CD14-positive monocyte (primary cell): ENCODE results near the gene LUZP1. TPM values are rescaled to one million over a fixed set of nuclear protein-coding genes. Genes with fewer than 3 reads are reported as not detected.

ENCODE experiments used
- DNase-seq, 3 donors: peaks; one replicate each; pipeline ENCODE4 v3.0.0-alpha.2; 2011 to 2022
- H2AFZ ChIP-seq: 2 replicates; pipeline ENCODE4 v1.6.0; 2012; ENCODE audit warnings: mild to moderate bottlenecking, low read depth, low read length, inconsistent platforms; ENCODE audit not compliant: insufficient read depth, poor library complexity, severe bottlenecking
- H3K27ac ChIP-seq, 2 donors: 1 replicate in 1 of 2; 2 replicates in 1 of 2; pipeline ENCODE4 v1.5.1; 2012 to 2013; ENCODE audit warnings: low read length in 2 of 2, control low read depth in 1 of 2, inconsistent platforms in 1 of 2, low read depth in 1 of 2, mild to moderate bottlenecking in 1 of 2
- H3K27me3 ChIP-seq, 2 donors: one replicate each; pipeline versions ENCODE4 v1.6.0 to v1.6.1; 2011 to 2013; ENCODE audit warnings: low read length in 2 of 2; ENCODE audit not compliant: control insufficient read depth in 2 of 2, insufficient read depth in 2 of 2
- H3K36me3 ChIP-seq, 2 donors: replicated peaks in 1 of 2; 1 replicate in 1 of 2; 2 replicates in 1 of 2; pipeline versions ENCODE4 v1.5.1 to v1.6.1; 2012 to 2013; ENCODE audit warnings: low read length in 2 of 2, control low read depth in 1 of 2, inconsistent platforms in 1 of 2, mild to moderate bottlenecking in 1 of 2; ENCODE audit not compliant: insufficient read depth in 2 of 2, control insufficient read depth in 1 of 2
- H3K4me1 ChIP-seq, 2 donors: 1 replicate in 1 of 2; 2 replicates in 1 of 2; pipeline versions ENCODE4 v1.5.1 to v1.6.1; 2012 to 2013; ENCODE audit warnings: low read length in 2 of 2, control low read depth in 1 of 2, inconsistent platforms in 1 of 2, mild to moderate bottlenecking in 1 of 2, moderate library complexity in 1 of 2; ENCODE audit not compliant: insufficient read depth in 2 of 2, control insufficient read depth in 1 of 2
- H3K4me2 ChIP-seq: replicated peaks from 2 replicates; pipeline ENCODE3; 2012; ENCODE audit warnings: low read length, moderate library complexity, mild to moderate bottlenecking; ENCODE audit not compliant: poor library complexity, severe bottlenecking; ENCODE audit errors: extremely low read depth
- H3K4me3 ChIP-seq, 3 experiments: fragments of 200-600 bp in 1 of 3; sonication (generic) in 1 of 3; replicated peaks in 1 of 3; 1 replicate in 2 of 3; 2 replicates in 1 of 3; pipeline ENCODE4 v1.5.1; 2011 to 2013; ENCODE audit warnings: low read length in 3 of 3, mild to moderate bottlenecking in 3 of 3, control low read depth in 2 of 3, low read depth in 2 of 3, inconsistent platforms in 1 of 3, moderate library complexity in 1 of 3
- H3K79me2 ChIP-seq: 2 replicates; pipeline ENCODE4 v1.6.0; 2012; ENCODE audit warnings: mild to moderate bottlenecking, control low read depth, inconsistent platforms, low read length, moderate library complexity; ENCODE audit not compliant: insufficient read depth
- H3K9ac ChIP-seq: 2 replicates; pipeline ENCODE4 v1.6.0; 2017; ENCODE audit warnings: low read length, mild to moderate bottlenecking; ENCODE audit not compliant: insufficient read depth, poor library complexity, severe bottlenecking
- H3K9me3 ChIP-seq, 2 donors: replicated peaks in 1 of 2; 1 replicate in 1 of 2; 2 replicates in 1 of 2; pipeline versions ENCODE4 v1.5.1 to v1.6.1; 2012 to 2013; ENCODE audit warnings: low read length in 2 of 2, control low read depth in 1 of 2; ENCODE audit not compliant: control insufficient read depth in 1 of 2, insufficient read depth in 1 of 2
- H4K20me1 ChIP-seq: 2 replicates; pipeline ENCODE4 v1.6.0; 2012; ENCODE audit warnings: mild to moderate bottlenecking, low read length, control low read depth, moderate library complexity; ENCODE audit not compliant: insufficient read depth
- H3K27ac Mint-ChIP-seq, 7 donors: one replicate each; pipeline ENCODE4 v1.8.0; 2020; ENCODE audit warnings: mild to moderate bottlenecking in 7 of 7, mixed read lengths in 7 of 7, moderate library complexity in 6 of 7, inconsistent platforms in 2 of 7
- H3K27me3 Mint-ChIP-seq, 3 donors: one replicate each; pipeline ENCODE4 v1.8.0; 2021 to 2022; ENCODE audit warnings: low read depth in 3 of 3, mild to moderate bottlenecking in 3 of 3, mixed read lengths in 3 of 3, moderate library complexity in 3 of 3, inconsistent platforms in 1 of 3
- H3K36me3 Mint-ChIP-seq, 2 donors: one replicate each; pipeline ENCODE4 v1.8.0; 2020; ENCODE audit warnings: mixed read lengths in 2 of 2, inconsistent platforms in 1 of 2, mild to moderate bottlenecking in 1 of 2
- H3K4me1 Mint-ChIP-seq: one replicate; pipeline ENCODE4 v1.8.0; 2020; ENCODE audit warnings: mild to moderate bottlenecking, mixed read lengths
- H3K4me3 Mint-ChIP-seq, 2 donors: one replicate each; pipeline ENCODE4 v1.8.0; 2020; ENCODE audit warnings: mild to moderate bottlenecking in 2 of 2, mixed read lengths in 2 of 2, moderate library complexity in 1 of 2
- H3K9me3 Mint-ChIP-seq, 7 donors: one replicate each; pipeline ENCODE4 v1.8.0; 2020 to 2022; ENCODE audit warnings: mixed read lengths in 7 of 7, mild to moderate bottlenecking in 6 of 7, moderate library complexity in 6 of 7, inconsistent platforms in 2 of 7
- WGBS: methylation state at CpG from one replicate; pipeline ENCODE4 v1.1.5; 2013; ENCODE audit warnings: missing lambda C conversion rate; ENCODE audit not compliant: insufficient coverage; 5-methylcytosine and 5-hydroxymethylcytosine counted together
- intact Hi-C, 2 donors: fragments of 100-400 bp; cut with micrococcal nuclease; formaldehyde crosslinking; loops; one replicate each; pipeline versions ENCODE4 v1.15.0 to v1.15.1; 2023
- polyA plus RNA-seq, 3 donors: library from polyadenylated mRNA; depleted of rRNA in 1 of 3; unstranded in 2 of 3; stranded (reverse) in 1 of 3; fragments of 300-500 nt in 2 of 3; fragments of >200 nt in 1 of 3; fragmentation: Illumina TruSeq in 2 of 3; gene quantifications; 1 replicate in 2 of 3; 2 replicates in 1 of 3; pipeline ENCODE4 v1.2.3, GENCODE V29; 2012 to 2021
- TF ChIP-seq, protein P1 (sequence below): fragments of 200-600 bp; IDR thresholded peaks from one replicate; pipeline ENCODE4 v1.8.0; 2022; ENCODE audit warnings: antibody characterized with exemption, mild to moderate bottlenecking

Gene LUZP1
- polyA plus RNA-seq, 3 donors: 4.4 to 8.7 (median 5.8) TPM

GRCh38 chr1:23103001-23103889, 65.4 kb downstream of the LUZP1 start:
- Mint-ChIP-seq H3K4me1 (peaks cover 37% of the 10 kb centered on the region), H3K27ac (peak overlapping the region in 4 of 7 donors; percentile 66 to 88 (median 82)), H3K27me3 (peaks cover 0 to 3% (median 0%) of the 10 kb centered on the region in 3 donors), H3K36me3 (peaks cover 19 to 29% of the 10 kb centered on the region in 2 donors), H3K4me3 (no peak overlapping the region), H3K9me3 (no peaks in the 10 kb centered on the region)
- TF ChIP-seq, protein P1, sequence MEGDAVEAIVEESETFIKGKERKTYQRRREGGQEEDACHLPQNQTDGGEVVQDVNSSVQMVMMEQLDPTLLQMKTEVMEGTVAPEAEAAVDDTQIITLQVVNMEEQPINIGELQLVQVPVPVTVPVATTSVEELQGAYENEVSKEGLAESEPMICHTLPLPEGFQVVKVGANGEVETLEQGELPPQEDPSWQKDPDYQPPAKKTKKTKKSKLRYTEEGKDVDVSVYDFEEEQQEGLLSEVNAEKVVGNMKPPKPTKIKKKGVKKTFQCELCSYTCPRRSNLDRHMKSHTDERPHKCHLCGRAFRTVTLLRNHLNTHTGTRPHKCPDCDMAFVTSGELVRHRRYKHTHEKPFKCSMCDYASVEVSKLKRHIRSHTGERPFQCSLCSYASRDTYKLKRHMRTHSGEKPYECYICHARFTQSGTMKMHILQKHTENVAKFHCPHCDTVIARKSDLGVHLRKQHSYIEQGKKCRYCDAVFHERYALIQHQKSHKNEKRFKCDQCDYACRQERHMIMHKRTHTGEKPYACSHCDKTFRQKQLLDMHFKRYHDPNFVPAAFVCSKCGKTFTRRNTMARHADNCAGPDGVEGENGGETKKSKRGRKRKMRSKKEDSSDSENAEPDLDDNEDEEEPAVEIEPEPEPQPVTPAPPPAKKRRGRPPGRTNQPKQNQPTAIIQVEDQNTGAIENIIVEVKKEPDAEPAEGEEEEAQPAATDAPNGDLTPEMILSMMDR: no peak
- Histone ChIP-seq H3K27me3 (no peaks in the 10 kb centered on the region), H3K9ac (no peak overlapping the region), H3K36me3 (peaks cover 5 to 31% of the 10 kb centered on the region in 2 donors), H3K4me1 (peaks cover 27 to 40% of the 10 kb centered on the region in 2 donors), H4K20me1 (peaks cover 14% of the 10 kb centered on the region), H3K79me2 (no peaks in the 10 kb centered on the region), H3K4me2 (peak overlapping the region; percentile 14), H3K9me3 (no peaks in the 10 kb centered on the region), H3K4me3 (no peak overlapping the region), H2AFZ (no peak overlapping the region), H3K27ac (peak overlapping the region in 1 of 2 donors; percentile 39)
- WGBS: 65% methylated on average over 4 of the region's 10 CpGs
- DNase-seq: peak; percentile 29 to 51 (median 36)
- intact Hi-C loops: no loop called here

DNA sequence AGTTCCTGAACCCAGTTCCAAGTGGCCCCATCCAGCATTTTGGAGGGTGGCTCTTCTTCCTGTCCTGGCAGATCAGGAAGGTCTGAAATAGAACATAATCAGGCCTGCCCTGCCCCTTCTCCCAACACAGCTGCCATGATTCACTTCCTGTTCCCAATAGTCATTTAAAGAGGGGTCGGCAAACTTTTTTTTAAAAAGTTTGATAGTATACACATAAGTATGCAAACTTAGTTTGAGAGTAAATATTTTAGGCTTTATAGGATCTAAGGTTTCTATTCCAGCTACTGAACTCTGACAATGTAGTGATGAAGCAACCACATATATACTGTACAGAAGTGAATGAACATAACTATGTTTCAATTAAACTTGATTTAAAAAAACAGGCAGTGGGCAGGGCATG, 66.4 kb downstream of the LUZP1 start:
- Histone ChIP-seq H2AFZ (no peak overlapping the region), H4K20me1 (peaks cover 14% of the 10 kb centered on the region), H3K27me3 (no peaks in the 10 kb centered on the region), H3K9me3 (no peaks in the 10 kb centered on the region), H3K4me2 (no peak overlapping the region), H3K36me3 (peaks cover 0 to 21% of the 10 kb centered on the region in 2 donors), H3K9ac (no peak overlapping the region), H3K79me2 (no peaks in the 10 kb centered on the region), H3K27ac (no peak overlapping the region), H3K4me3 (no peak overlapping the region), H3K4me1 (peaks cover 27 to 40% of the 10 kb centered on the region in 2 donors)
- intact Hi-C loops: no loop called here
- no CpG with 5 or more reads among the region's 1 CpG for WGBS
- Mint-ChIP-seq H3K27ac (peak overlapping the region in 3 of 7 donors; percentile 15 to 80 (median 61)), H3K9me3 (no peaks in the 10 kb centered on the region), H3K4me1 (peaks cover 37% of the 10 kb centered on the region), H3K36me3 (peaks cover 13 to 22% of the 10 kb centered on the region in 2 donors), H3K4me3 (no peak overlapping the region), H3K27me3 (peaks cover 0 to 3% (median 0%) of the 10 kb centered on the region in 3 donors)
- TF ChIP-seq, protein P1: no peak
- DNase-seq: no peak
